NCI-H82 (cell line): Measurements from ENCODE around the gene SGSM1.

Experiments
- DNase-seq: peaks from one replicate; lab custom pipeline; 2025; lab: John Stamatoyannopoulos, UW

SGSM1 gene

GRCh38 chr22:24837517-24837916 is 31.5 kb downstream of the SGSM1 start:
- DNase-seq = peak; percentile 5

GRCh38 chr22:24841261-24841660 is 35.2 kb downstream of the SGSM1 start:
- DNase-seq = no peak

GRCh38 chr22:24843048-24843447 is 37.0 kb downstream of the SGSM1 start:
- DNase-seq = no peak

GRCh38 chr22:24845041-24845898 is 39.3 kb downstream of the SGSM1 start:
- DNase-seq = no peak

GRCh38 chr22:24847490-24847889 is 41.5 kb downstream of the SGSM1 start:
- no peak for DNase-seq

GRCh38 chr22:24848559-24849168 is 42.7 kb downstream of the SGSM1 start:
- DNase-seq = no peak

- no peak for DNase-seq
Measured at GRCh38 chr22:24855794-24856193, 49.8 kb downstream of the SGSM1 start.

- DNase-seq = no peak
Measured at GRCh38 chr22:24857576-24857975, 51.6 kb downstream of the SGSM1 start.

GRCh38 chr22:24859587-24859986 is 53.6 kb downstream of the SGSM1 start:
- no peak for DNase-seq

- peak; percentile 3 for DNase-seq
Measured at GRCh38 chr22:24865508-24865907, 59.5 kb downstream of the SGSM1 start.

- no peak for DNase-seq
Measured at GRCh38 chr22:24867323-24868022, 61.5 kb downstream of the SGSM1 start.

- DNase-seq = no peak
Measured at GRCh38 chr22:24868979-24869378, 63.0 kb downstream of the SGSM1 start.

- DNase-seq = no peak
Measured at GRCh38 chr22:24871611-24872205, 65.7 kb downstream of the SGSM1 start.

GRCh38 chr22:24873226-24873625 is 67.2 kb downstream of the SGSM1 start:
- peak; percentile 54 for DNase-seq

GRCh38 chr22:24875862-24876506 is 70.0 kb downstream of the SGSM1 start:
- no peak for DNase-seq

GRCh38 chr22:24876700-24877099 is 70.7 kb downstream of the SGSM1 start:
- no peak for DNase-seq

GRCh38 chr22:24878969-24879368 is 73.0 kb downstream of the SGSM1 start:
- no peak for DNase-seq

- DNase-seq = no peak
Measured at GRCh38 chr22:24883432-24883831, 77.4 kb downstream of the SGSM1 start.

GRCh38 chr22:24887260-24887659 is 81.2 kb downstream of the SGSM1 start:
- no peak for DNase-seq

GRCh38 chr22:24893341-24894070 is 87.5 kb downstream of the SGSM1 start:
- no peak for DNase-seq
